GM12878 (cell line): ENCODE results near the gene UTF1. TPM values are rescaled to one million over a fixed set of nuclear protein-coding genes. Genes with fewer than 3 reads are reported as not detected.

ENCODE experiments used
- CEBPB ChIP-seq, 2 experiments: fragments of 150-350 bp in 1 of 2; IDR thresholded peaks; 2 replicates each; pipeline ENCODE4 v1.6.1; 2012 to 2014; ENCODE audit warnings: low read depth in 2 of 2, low read length in 2 of 2, borderline replicate concordance in 1 of 2, inconsistent platforms in 1 of 2
- JUND ChIP-seq: IDR thresholded peaks from 2 replicates; pipeline ENCODE4 v1.6.1; 2012; ENCODE audit warnings: low read depth, mild to moderate bottlenecking, low read length, improper control_type of control experiment, moderate library complexity
- KAT2A ChIP-seq: conservative IDR thresholded peaks from 2 replicates; pipeline ENCODE4 v1.6.1; 2011; ENCODE audit warnings: low read depth, low read length; ENCODE audit not compliant: control insufficient read depth
- MEF2B ChIP-seq: fragments of 450-650 bp; IDR thresholded peaks from 2 replicates; pipeline ENCODE4 v1.6.1; 2018; ENCODE audit warnings: mild to moderate bottlenecking, moderate library complexity; ENCODE audit not compliant: partially characterized antibody, poor library complexity, severe bottlenecking
- NFIC ChIP-seq: IDR thresholded peaks from 2 replicates; pipeline ENCODE4 v1.6.1; 2012; ENCODE audit warnings: low read depth, mild to moderate bottlenecking, inconsistent platforms, low read length, moderate library complexity
- NRF1 ChIP-seq: conservative IDR thresholded peaks from 2 replicates; pipeline ENCODE4 v1.6.1; 2011; ENCODE audit warnings: mild to moderate bottlenecking, low read depth, low read length, improper control_type of control experiment
- POLR2AphosphoS2 ChIP-seq: IDR thresholded peaks from 2 replicates; pipeline ENCODE4 v1.6.1; 2011; ENCODE audit warnings: low read depth, mild to moderate bottlenecking, low read length, improper control_type of control experiment, moderate library complexity
- REST ChIP-seq: IDR thresholded peaks from 2 replicates; pipeline ENCODE4 v1.6.1; 2012; ENCODE audit warnings: mild to moderate bottlenecking, low read depth, low read length
- SIX5 ChIP-seq: IDR thresholded peaks from 2 replicates; pipeline ENCODE4 v1.6.1; 2011; ENCODE audit warnings: mild to moderate bottlenecking, low read depth, low read length, moderate library complexity; ENCODE audit not compliant: severe bottlenecking
- SREBF1 ChIP-seq: IDR thresholded peaks from 2 replicates; pipeline ENCODE4 v1.6.1; 2012; ENCODE audit warnings: mild to moderate bottlenecking, low read length
- TCF12 ChIP-seq: IDR thresholded peaks from 2 replicates; pipeline ENCODE4 v1.6.1; 2011; ENCODE audit warnings: low read depth, mild to moderate bottlenecking, low read length
- TCF7 ChIP-seq: IDR thresholded peaks from 2 replicates; pipeline ENCODE4 v1.6.1; 2014; ENCODE audit warnings: antibody characterized with exemption, borderline replicate concordance
- ZNF24 ChIP-seq: fragments of 450-650 bp; IDR thresholded peaks from 2 replicates; pipeline ENCODE4 v1.6.1; 2017; ENCODE audit warnings: antibody characterized with exemption, mild to moderate bottlenecking
- ZSCAN29 ChIP-seq: fragments of 450-650 bp; IDR thresholded peaks from 2 replicates; pipeline ENCODE4 v1.6.1; 2017; ENCODE audit warnings: mild to moderate bottlenecking, moderate library complexity
- polyA plus RNA-seq, 11 experiments: library from polyadenylated mRNA; depleted of rRNA in 4 of 11; unstranded in 6 of 11; stranded (reverse) in 5 of 11; fragments of >200 nt; fragmentation: Nextera tagmentation in 4 of 11; fragmentation: Illumina TruSeq in 1 of 11; extraction: Ambion mirVana in 4 of 11; extraction: Trizol in 1 of 11; gene quantifications; 1 replicate in 1 of 11; 2 replicates in 10 of 11; pipeline versions ENCODE4 v1.2.1 to v1.2.3, GENCODE V29; 2011 to 2016; ENCODE audit warnings: inconsistent platforms in 2 of 11, missing spikeins in 2 of 11, low read depth in 1 of 11
- total RNA-seq, 4 experiments: library from RNA; depleted of rRNA in 3 of 4; stranded (reverse); fragments of >200 nt in 3 of 4; fragmentation: Illumina TruSeq in 1 of 4; extraction: Trizol in 1 of 4; gene quantifications; 2 replicates each; pipeline versions ENCODE4 v1.2.1 to v1.2.3, GENCODE V29; 2013 to 2021

Gene UTF1
- total and polyA plus RNA-seq, 10 of the 15 experiments (the other 5 are each of a cell fraction or from before 2014, with no cell fraction given), result not detected

GRCh38 chr10:133260895-133261725 lies 31.1 kb downstream of the UTF1 start (continued):
- TF ChIP-seq SIX5 (no peak), TCF12 (0 out of 2 replicates have a peak, but pooled peaks have one; percentile 3), POLR2AphosphoS2 (no peak), NFIC (no peak), KAT2A (no peak), JUND (no peak), MEF2B (peak; percentile 32), ZNF24 (no peak), TCF7 (no peak), CEBPB (IDR thresholded peaks at IDR 0.05; ENCODE audit: borderline replicate concordance in 1 of 2, low read depth in 2 of 2, low read length in 2 of 2) (no peak), NRF1 (no peak), ZSCAN29 (no peak), SREBF1 (no peak), REST (no peak)
- TF ChIP-seq, all 136 proteins: peak for 16
